Smooth muscle cell (in vitro differentiated cells): Measurements from ENCODE around the gene TLE2. TPM values are rescaled to one million over a fixed set of nuclear protein-coding genes. Genes with fewer than 3 reads are reported as not detected.

Source experiments
- DNase-seq: peaks from one replicate; lab custom pipeline; 2025; ENCODE audit not compliant: unreplicated experiment; lab: John Stamatoyannopoulos, UW
- H2AFZ ChIP-seq: fragments of 200-600 bp; sonication (generic); 2 replicates; pipeline ENCODE4 v1.6.0; 2016; ENCODE audit warnings: antibody characterized with exemption, low read depth, mild to moderate bottlenecking
- H3F3A ChIP-seq: fragments of 200-600 bp; sonication (generic); 2 replicates; pipeline ENCODE4 v1.6.0; 2017; ENCODE audit warnings: antibody characterized with exemption, low read depth
- H3K27ac ChIP-seq: fragments of 200-600 bp; sonication (generic); 2 replicates; pipeline ENCODE4 v1.5.1; 2016; ENCODE audit warnings: low read depth, mild to moderate bottlenecking
- H3K27me3 ChIP-seq: fragments of 200-600 bp; sonication (generic); 2 replicates; pipeline ENCODE4 v1.6.1; 2016; ENCODE audit warnings: low read depth, mild to moderate bottlenecking
- H3K36me3 ChIP-seq: fragments of 200-600 bp; sonication (generic); 2 replicates; pipeline ENCODE4 v1.5.1; 2016; ENCODE audit warnings: low read depth
- H3K4me1 ChIP-seq: fragments of 200-600 bp; sonication (generic); 2 replicates; pipeline ENCODE4 v1.5.1; 2016; ENCODE audit warnings: low read depth
- H3K4me2 ChIP-seq: fragments of 200-600 bp; sonication (generic); 2 replicates; pipeline ENCODE4 v1.6.0; 2016; ENCODE audit warnings: mild to moderate bottlenecking
- H3K4me3 ChIP-seq: fragments of 200-600 bp; sonication (generic); 2 replicates; pipeline ENCODE4 v1.5.1; 2016; ENCODE audit warnings: mild to moderate bottlenecking
- H3K79me2 ChIP-seq: fragments of 200-600 bp; sonication (generic); 2 replicates; pipeline ENCODE4 v1.6.0; 2016; ENCODE audit warnings: low read depth, mild to moderate bottlenecking
- H3K9ac ChIP-seq: fragments of 200-600 bp; sonication (generic); 2 replicates; pipeline ENCODE4 v1.6.0; 2016; ENCODE audit warnings: low read depth
- H3K9me3 ChIP-seq: fragments of 200-600 bp; sonication (generic); replicated peaks from 2 replicates; pipeline ENCODE4 v1.5.1; 2016; ENCODE audit warnings: low read depth
- H4K20me1 ChIP-seq: fragments of 200-600 bp; sonication (generic); 2 replicates; pipeline ENCODE4 v1.6.0; 2016; ENCODE audit warnings: low read depth
- WGBS: methylation state at CpG from one replicate; pipeline ENCODE4 v1.1.7; 2016; ENCODE audit warnings: low lambda C conversion rate; 5-methylcytosine and 5-hydroxymethylcytosine counted together
- polyA plus RNA-seq: library from polyadenylated mRNA; unstranded; fragments of >200 nt; fragmentation: Nextera tagmentation; extraction: Ambion mirVana; gene quantifications from 2 replicates; pipeline ENCODE4 v1.2.1, GENCODE V29; 2016
- total RNA-seq: library from RNA; depleted of rRNA; stranded (reverse); fragments of >200 nt; gene quantifications from 2 replicates; pipeline ENCODE4 v1.2.3, GENCODE V29; 2014
- TF ChIP-seq, protein P1 (sequence below): fragments of 200-600 bp; sonication (generic); IDR thresholded peaks from 2 replicates; pipeline ENCODE4 v1.5.1; 2017; ENCODE audit warnings: borderline replicate concordance, mild to moderate bottlenecking, antibody characterized with exemption; ENCODE audit not compliant: insufficient read depth, poor library complexity, severe bottlenecking

The TLE2 gene
- total and polyA plus RNA-seq, 2 experiments from 2014 or later, result 7.1 to 14.9 TPM

DNA sequence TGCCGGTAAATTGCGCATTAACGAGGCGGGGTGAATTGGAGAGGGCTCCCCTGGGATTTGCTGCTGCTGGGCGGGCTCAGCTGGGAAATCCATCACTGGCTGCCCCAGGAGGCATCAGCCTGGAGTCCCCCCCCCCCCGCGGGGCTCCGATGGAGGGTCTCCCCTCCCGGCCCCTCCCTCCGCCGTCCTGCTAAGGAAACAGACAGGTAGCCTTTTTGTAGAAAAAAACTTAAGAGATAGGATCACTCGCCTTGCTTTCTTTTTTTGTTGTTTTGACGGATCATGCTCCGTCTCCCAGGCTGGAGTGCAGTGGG lies 44.9 kb downstream of the TLE2 start:
- Histone ChIP-seq H3K4me2 (peak overlapping the region; percentile 84), H3K36me3 (no peaks in the 10 kb centered on the region), H3K27ac (no peak overlapping the region), H3K27me3 (no peaks in the 10 kb centered on the region), H3K9ac (no peak overlapping the region), H3K4me3 (peak overlapping the region; percentile 45), H4K20me1 (no peaks in the 10 kb centered on the region), H3K79me2 (no peaks in the 10 kb centered on the region), H3K9me3 (no peaks in the 10 kb centered on the region), H3F3A (no peaks in the 10 kb centered on the region), H3K4me1 (peaks cover 17% of the 10 kb centered on the region), H2AFZ (peak overlapping the region; percentile 59)
- 2% methylated on average over 14 of the region's 14 CpGs for WGBS
- TF ChIP-seq, protein P1, sequence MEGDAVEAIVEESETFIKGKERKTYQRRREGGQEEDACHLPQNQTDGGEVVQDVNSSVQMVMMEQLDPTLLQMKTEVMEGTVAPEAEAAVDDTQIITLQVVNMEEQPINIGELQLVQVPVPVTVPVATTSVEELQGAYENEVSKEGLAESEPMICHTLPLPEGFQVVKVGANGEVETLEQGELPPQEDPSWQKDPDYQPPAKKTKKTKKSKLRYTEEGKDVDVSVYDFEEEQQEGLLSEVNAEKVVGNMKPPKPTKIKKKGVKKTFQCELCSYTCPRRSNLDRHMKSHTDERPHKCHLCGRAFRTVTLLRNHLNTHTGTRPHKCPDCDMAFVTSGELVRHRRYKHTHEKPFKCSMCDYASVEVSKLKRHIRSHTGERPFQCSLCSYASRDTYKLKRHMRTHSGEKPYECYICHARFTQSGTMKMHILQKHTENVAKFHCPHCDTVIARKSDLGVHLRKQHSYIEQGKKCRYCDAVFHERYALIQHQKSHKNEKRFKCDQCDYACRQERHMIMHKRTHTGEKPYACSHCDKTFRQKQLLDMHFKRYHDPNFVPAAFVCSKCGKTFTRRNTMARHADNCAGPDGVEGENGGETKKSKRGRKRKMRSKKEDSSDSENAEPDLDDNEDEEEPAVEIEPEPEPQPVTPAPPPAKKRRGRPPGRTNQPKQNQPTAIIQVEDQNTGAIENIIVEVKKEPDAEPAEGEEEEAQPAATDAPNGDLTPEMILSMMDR, result no peak
- no peak for DNase-seq

DNA sequence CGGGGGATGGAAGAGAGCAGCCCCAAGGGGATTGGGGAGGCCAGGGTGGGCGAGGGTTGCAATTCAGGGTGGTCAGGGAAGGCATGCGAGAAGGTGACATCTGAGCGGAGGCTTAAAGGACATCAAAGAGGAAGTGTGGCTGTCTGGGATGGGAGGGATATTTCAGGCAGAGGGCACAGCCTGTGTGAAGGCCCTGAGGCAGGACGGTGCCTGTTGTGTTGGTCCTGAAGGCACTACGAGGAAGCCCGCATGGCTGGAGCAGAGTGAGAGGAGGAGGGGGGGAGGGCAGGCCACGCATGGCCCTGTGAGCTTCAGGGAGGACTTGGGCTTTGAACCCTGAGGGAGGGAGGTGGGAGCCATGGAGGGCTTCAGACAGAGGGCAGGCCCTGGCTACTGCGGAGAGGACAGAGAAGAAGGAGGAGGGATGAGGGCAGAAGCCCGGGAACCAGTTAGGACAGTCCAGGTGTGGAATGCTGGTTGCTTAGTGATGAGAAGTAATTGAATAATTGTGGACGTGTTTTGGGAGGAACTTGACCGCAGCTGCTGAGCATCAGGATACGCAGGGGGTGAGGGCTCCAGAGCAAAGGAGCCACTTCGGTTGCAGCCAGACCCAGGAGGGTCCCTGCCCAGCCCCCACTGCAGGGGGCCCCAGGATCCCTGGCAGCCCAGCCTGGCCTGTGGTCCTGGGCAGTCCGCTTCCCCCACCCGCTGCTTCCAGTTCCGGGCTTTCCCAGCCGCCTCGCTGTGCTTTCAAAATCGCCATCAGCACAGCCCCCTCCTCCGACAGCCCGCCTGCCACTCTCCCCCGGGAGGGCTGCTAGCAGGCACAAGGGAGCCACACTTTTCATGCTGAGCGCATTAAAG lies 45.5 kb downstream of the TLE2 start:
- Histone ChIP-seq H3K36me3 (no peaks in the 10 kb centered on the region), H3F3A (no peaks in the 10 kb centered on the region), H3K4me1 (peaks cover 17% of the 10 kb centered on the region), H4K20me1 (no peaks in the 10 kb centered on the region), H3K27ac (no peak overlapping the region), H3K79me2 (no peaks in the 10 kb centered on the region), H3K9me3 (no peaks in the 10 kb centered on the region), H3K27me3 (no peaks in the 10 kb centered on the region), H3K9ac (no peak overlapping the region), H2AFZ (peak overlapping the region; percentile 59), H3K4me3 (peak overlapping the region; percentile 45), H3K4me2 (peak overlapping the region; percentile 84)
- WGBS, result 19% methylated on average over 20 of the region's 24 CpGs
- peak; percentile 21 for DNase-seq
- TF ChIP-seq, protein P1, result no peak

DNA sequence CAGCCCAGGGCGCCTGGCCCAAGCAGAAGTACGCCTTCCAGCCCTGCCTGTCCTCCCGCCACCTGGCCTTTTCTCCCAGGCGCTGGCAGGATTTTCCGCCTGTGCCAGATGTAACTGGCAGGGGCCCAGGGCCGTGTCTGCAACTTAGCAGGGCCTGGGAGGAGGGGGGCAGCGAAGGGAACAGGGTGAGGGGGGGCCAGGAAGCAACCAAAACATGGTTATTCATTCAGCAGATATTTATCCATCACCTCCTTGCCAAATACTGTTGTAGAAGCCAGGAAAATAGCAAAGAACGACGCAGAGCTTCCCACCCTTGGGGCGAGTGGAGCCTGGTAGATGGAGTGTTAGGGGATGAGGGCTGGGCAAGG lies 46.1 kb downstream of the TLE2 start:
- Histone ChIP-seq H2AFZ (no peak overlapping the region), H4K20me1 (no peaks in the 10 kb centered on the region), H3K79me2 (no peaks in the 10 kb centered on the region), H3K9me3 (no peaks in the 10 kb centered on the region), H3K4me2 (peak overlapping the region; percentile 31), H3K4me1 (peaks cover 17% of the 10 kb centered on the region), H3F3A (peaks cover under 1% of the 10 kb centered on the region), H3K4me3 (no peak overlapping the region), H3K9ac (no peak overlapping the region), H3K27ac (no peak overlapping the region), H3K36me3 (no peaks in the 10 kb centered on the region), H3K27me3 (no peaks in the 10 kb centered on the region)
- peak; percentile 25 for DNase-seq
- WGBS, result 35% methylated on average over 10 of the region's 10 CpGs
- TF ChIP-seq, protein P1, result no peak

DNA sequence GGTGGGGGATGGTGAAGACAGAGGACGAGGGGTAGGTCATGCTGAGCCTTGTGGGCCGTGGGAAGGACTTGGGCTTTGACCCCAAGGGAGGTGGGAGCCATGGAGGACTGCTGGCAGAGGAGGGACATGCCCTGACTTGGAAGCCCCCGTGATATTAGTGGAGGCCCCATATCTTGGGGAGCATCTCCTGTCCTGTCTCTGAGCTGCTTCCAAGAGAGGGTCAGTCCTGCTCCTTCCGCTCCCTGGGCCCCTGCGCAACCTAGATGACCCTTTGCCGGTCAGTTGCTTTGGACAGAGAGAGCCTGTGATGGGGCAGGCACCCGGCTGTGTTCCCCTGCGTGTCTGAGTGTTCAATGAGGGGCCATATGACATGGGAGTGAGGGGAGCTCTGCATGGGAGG lies 46.5 kb downstream of the TLE2 start:
- H2AFZ ChIP-seq, result no peak overlapping the region
- WGBS, result 77% methylated on average over 8 of the region's 8 CpGs
- H3K27ac ChIP-seq, result no peak overlapping the region
- no peak overlapping the region for H3K4me2 ChIP-seq
- no peaks in the 10 kb centered on the region for H3K9me3 ChIP-seq
- H3K9ac ChIP-seq, result no peak overlapping the region
- TF ChIP-seq, protein P1, result no peak
- no peaks in the 10 kb centered on the region for H3K27me3 ChIP-seq
- no peak overlapping the region for H3K4me3 ChIP-seq
- H3F3A ChIP-seq, result peaks cover 5% of the 10 kb centered on the region
- H3K4me1 ChIP-seq, result peaks cover 20% of the 10 kb centered on the region
- H4K20me1 ChIP-seq, result no peaks in the 10 kb centered on the region
- no peaks in the 10 kb centered on the region for H3K36me3 ChIP-seq
- no peak for DNase-seq
- H3K79me2 ChIP-seq, result no peaks in the 10 kb centered on the region
